ENCODE measurements around the gene CELF3. TPM values are rescaled to one million over a fixed set of nuclear protein-coding genes. Genes with fewer than 3 reads are reported as not detected.

CELF3 gene
- total RNA-seq, 2 donors from 2014 or later = 2.2 to 2.4 TPM

GRCh38 chr1:151661751-151662150, 54.9 kb downstream of the CELF3 start:
- intact Hi-C loops (cut with DNase I, micrococcal nuclease) = no loop called here
- ATAC-seq = peak; percentile 40
- DNase-seq = no peak

GRCh38 chr1:151655371-151655770, 61.2 kb downstream of the CELF3 start:
- intact Hi-C loops (cut with DNase I, micrococcal nuclease) = no loop called here
- ATAC-seq (no peak), DNase-seq (no peak)

- intact Hi-C loops (cut with DNase I, micrococcal nuclease) = no loop called here
- ATAC-seq = no peak
- DNase-seq = no peak
Observed at GRCh38 chr1:151653397-151653796, 63.2 kb downstream of the CELF3 start.

Other genes with a start within 250 kb of the CELF3 start
- 100 to 1,000 TPM; 182 to 188 TPM for gene CGN, start 205.4 kb downstream of the CELF3 start, total RNA-seq
- 10 to 100 TPM; 19.7 to 30.2 TPM for gene TUFT1, start 176.5 kb downstream of the CELF3 start, total RNA-seq
- gene SNX27, start 104.8 kb downstream of the CELF3 start, total RNA-seq = 10 to 100 TPM; 28.4 to 30.6 TPM
- gene RIIAD1, start 4.7 kb upstream of the CELF3 start, total RNA-seq = 1 to 10 TPM in 1 of 2 donors, under 1 TPM in 1; 0.67 to 1.6 TPM
- 10 to 100 TPM; 44.8 to 47.5 TPM for gene MRPL9, start 46.7 kb upstream of the CELF3 start, total RNA-seq
- 1 to 10 TPM; 3.3 to 7.2 TPM for gene TDRKH, start 73.7 kb upstream of the CELF3 start, total RNA-seq
- under 1 TPM in 1 of 2 donors, not detected in 1; 0.20 TPM for gene LINGO4, start 88.6 kb upstream of the CELF3 start, total RNA-seq
- gene RORC, start 115.0 kb upstream of the CELF3 start, total RNA-seq = 10 to 100 TPM; 18.3 TPM
- gene C2CD4D, start 123.0 kb upstream of the CELF3 start, total RNA-seq = under 1 TPM; 0.81 to 0.92 TPM
- gene THEM5, start 136.9 kb upstream of the CELF3 start, total RNA-seq = not detected
- 10 to 100 TPM in 1 of 2 donors, 1 to 10 TPM in 1; 7.3 to 11.0 TPM for gene THEM4, start 192.7 kb upstream of the CELF3 start, total RNA-seq